ENCODE data around the gene STAT1.
"Not testable (repeated sequence)": the region's sequence is repeated elsewhere in the genome, so short reads cannot be mapped to it uniquely, and the experiment has no call there.

STAT1 gene

GRCh38 chr2:191006997-191007783 lies 6.8 kb downstream of the STAT1 start:
- DNase-seq (ENCODE audit: low read depth in 2 of 2), result no peak

- no peak for DNase-seq (ENCODE audit: low read depth in 2 of 2)
Measured at GRCh38 chr2:191006297-191006696, 7.7 kb downstream of the STAT1 start.

- DNase-seq (ENCODE audit: low read depth in 2 of 2), result no peak
Measured at GRCh38 chr2:191003405-191004309, 10.3 kb downstream of the STAT1 start.

- DNase-seq (ENCODE audit: low read depth in 2 of 2), result no peak
Measured at GRCh38 chr2:191001624-191002023, 12.3 kb downstream of the STAT1 start.

GRCh38 chr2:191001032-191001431 lies 12.9 kb downstream of the STAT1 start:
- DNase-seq (ENCODE audit: low read depth in 2 of 2), result no peak

- no peak for DNase-seq (ENCODE audit: low read depth in 2 of 2)
Measured at GRCh38 chr2:190999949-191000665, 13.9 kb downstream of the STAT1 start.

GRCh38 chr2:190999058-190999457 lies 14.9 kb downstream of the STAT1 start:
- no peak for DNase-seq (ENCODE audit: low read depth in 2 of 2)

- DNase-seq (ENCODE audit: low read depth in 2 of 2), result no peak
Measured at GRCh38 chr2:190997526-190998113, 16.4 kb downstream of the STAT1 start.

- no peak for DNase-seq (ENCODE audit: low read depth in 2 of 2)
Measured at GRCh38 chr2:190996947-190997346, 17.0 kb downstream of the STAT1 start.

- no peak for DNase-seq (ENCODE audit: low read depth in 2 of 2)
Measured at GRCh38 chr2:190996338-190996946, 17.5 kb downstream of the STAT1 start.

GRCh38 chr2:190995315-190995714 lies 18.7 kb downstream of the STAT1 start:
- not testable (repeated sequence) for DNase-seq (ENCODE audit: low read depth in 2 of 2)

GRCh38 chr2:190994148-190994547 lies 19.8 kb downstream of the STAT1 start:
- DNase-seq (ENCODE audit: low read depth in 2 of 2), result no peak

- DNase-seq (ENCODE audit: low read depth in 2 of 2), result no peak
Measured at GRCh38 chr2:190993292-190993643, 20.7 kb downstream of the STAT1 start.

- DNase-seq (ENCODE audit: low read depth in 2 of 2), result no peak
Measured at GRCh38 chr2:190990132-190990531, 23.8 kb downstream of the STAT1 start.

- DNase-seq (ENCODE audit: low read depth in 2 of 2), result no peak
Measured at GRCh38 chr2:190988910-190989309, 25.1 kb downstream of the STAT1 start.

- no peak for DNase-seq (ENCODE audit: low read depth in 2 of 2)
Measured at GRCh38 chr2:190987938-190988337, 26.0 kb downstream of the STAT1 start.

GRCh38 chr2:190987116-190987515 lies 26.9 kb downstream of the STAT1 start:
- no peak for DNase-seq (ENCODE audit: low read depth in 2 of 2)

- no peak for DNase-seq (ENCODE audit: low read depth in 2 of 2)
Measured at GRCh38 chr2:190986221-190986953, 27.6 kb downstream of the STAT1 start.

GRCh38 chr2:190984595-190984994 lies 29.4 kb downstream of the STAT1 start:
- no peak for DNase-seq (ENCODE audit: low read depth in 2 of 2)

GRCh38 chr2:190982262-190983034 lies 31.5 kb downstream of the STAT1 start:
- DNase-seq (ENCODE audit: low read depth in 2 of 2), result no peak
